Measurements from ENCODE around the gene MYO6.

Gene MYO6

GRCh38 chr6:75770844-75771243 lies 21.8 kb downstream of the MYO6 start:
- no peak for DNase-seq

- DNase-seq, result no peak
Observed at GRCh38 chr6:75775219-75775618, 26.2 kb downstream of the MYO6 start.

- no peak for DNase-seq
Observed at GRCh38 chr6:75776461-75776860, 27.4 kb downstream of the MYO6 start.

- DNase-seq, result no peak
Observed at GRCh38 chr6:75778757-75779156, 29.7 kb downstream of the MYO6 start.

- DNase-seq, result no peak
Observed at GRCh38 chr6:75786152-75786551, 37.1 kb downstream of the MYO6 start.

- DNase-seq, result no peak
Observed at GRCh38 chr6:75788894-75789293, 39.9 kb downstream of the MYO6 start.

GRCh38 chr6:75791881-75792280 lies 42.8 kb downstream of the MYO6 start:
- no peak for DNase-seq

GRCh38 chr6:75794351-75794846 lies 45.4 kb downstream of the MYO6 start:
- no peak for DNase-seq

- DNase-seq, result no peak
Observed at GRCh38 chr6:75794954-75795739, 46.1 kb downstream of the MYO6 start.

- no peak for DNase-seq
Observed at GRCh38 chr6:75796723-75797122, 47.7 kb downstream of the MYO6 start.

- DNase-seq, result no peak
Observed at GRCh38 chr6:75800133-75800532, 51.1 kb downstream of the MYO6 start.

- DNase-seq, result no peak
Observed at GRCh38 chr6:75800708-75801505, 51.9 kb downstream of the MYO6 start.

GRCh38 chr6:75802366-75802765 lies 53.3 kb downstream of the MYO6 start:
- DNase-seq, result no peak

- DNase-seq, result no peak
Observed at GRCh38 chr6:75808507-75808906, 59.5 kb downstream of the MYO6 start.

GRCh38 chr6:75812560-75812959 lies 63.5 kb downstream of the MYO6 start:
- DNase-seq, result no peak

- DNase-seq, result no peak
Observed at GRCh38 chr6:75813476-75814250, 64.6 kb downstream of the MYO6 start.

GRCh38 chr6:75815756-75816155 lies 66.7 kb downstream of the MYO6 start:
- DNase-seq, result no peak

GRCh38 chr6:75818098-75818855 lies 69.2 kb downstream of the MYO6 start:
- no peak for DNase-seq

GRCh38 chr6:75819776-75820487 lies 70.9 kb downstream of the MYO6 start:
- no peak for DNase-seq

GRCh38 chr6:75824160-75824559 lies 75.1 kb downstream of the MYO6 start:
- peak in 1 of 5 experiments; percentile 41 for DNase-seq

- DNase-seq, result no peak
Observed at GRCh38 chr6:75827163-75827562, 78.1 kb downstream of the MYO6 start.

All from T-helper 2 cell (primary cell).